K562 (cell line): ENCODE results near the gene HDAC9. TPM values are rescaled to one million over a fixed set of nuclear protein-coding genes. Genes with fewer than 3 reads are reported as not detected.

Source experiments
- ATAC-seq: fragments of 200-7000 bp; cut with Tn5 transposase; 3 replicates; pipeline ENCODE4 v1.9.1; 2020; ENCODE audit warnings: moderate library complexity
- BruUV-seq: library from RNA; stranded (reverse); fragments of 400-500 nt; replicated peaks from 2 replicates; lab custom pipeline; 2021; lab: Mats Ljungman, UMichigan
- CTCF ChIA-PET: fragments of 300-600 bp; formaldehyde crosslinking; extraction: SDS; loops from one replicate; lab custom pipeline; 2021; ENCODE audit warnings: low intra/inter-chr PET ratio; lab: Yijun Ruan, JAX
- POLR2A ChIA-PET: fragments of 300-600, 350-650 bp; sonication (Branson Sonifier 250); formaldehyde crosslinking; extraction: SDS; loops from one replicate; lab custom pipeline; 2021; ENCODE audit warnings: antibody characterized with exemption, inconsistent platforms; lab: Yijun Ruan, JAX
- DNase-seq, 4 experiments: peaks; one replicate each; pipeline versions ENCODE4 v3.0.0 to v3.0.0-alpha.2; 2011 to 2018; ENCODE audit warnings: low spot score in 3 of 4, mixed read lengths in 3 of 4; ENCODE audit errors: extremely low read depth in 1 of 4
- FAIRE-seq: peaks from 2 replicates; lab custom pipeline; 2011; peaks lifted over from hg19 to GRCh38; lab: Jason Lieb, UNC
- H2AFZ ChIP-seq: 2 replicates; pipeline ENCODE4 v1.6.0; 2011; ENCODE audit warnings: low read depth, low read length, control low read depth, inconsistent platforms
- H3K27ac ChIP-seq: fragments of 200-600 bp; 3 replicates; pipeline ENCODE4 v1.8.0; 2011; ENCODE audit warnings: low read depth, mild to moderate bottlenecking, control low read depth, inconsistent platforms, low read length, moderate library complexity, mixed read lengths; ENCODE audit errors: extremely low read depth
- H3K27me3 ChIP-seq, 2 experiments: fragments of 300-600 bp in 1 of 2; 2 replicates in 1 of 2; 3 replicates in 1 of 2; pipeline versions ENCODE4 v1.6.0 to v1.8.0; 2011; ENCODE audit warnings: inconsistent platforms in 2 of 2, low read length in 2 of 2, mild to moderate bottlenecking in 1 of 2, mixed read lengths in 1 of 2, moderate library complexity in 1 of 2; ENCODE audit not compliant: control insufficient read depth in 2 of 2, insufficient read depth in 2 of 2
- H3K36me3 ChIP-seq: fragments of 300-600 bp; 3 replicates; pipeline ENCODE4 v1.8.0; 2011; ENCODE audit warnings: mild to moderate bottlenecking, low read length, inconsistent platforms; ENCODE audit not compliant: control insufficient read depth, insufficient read depth
- H3K4me1 ChIP-seq, 2 experiments: fragments of 200-600 bp in 1 of 2; replicated peaks in 1 of 2; 2 replicates in 1 of 2; 3 replicates in 1 of 2; pipeline versions ENCODE4 v1.5.1 to v1.8.0; 2011; ENCODE audit warnings: inconsistent platforms in 2 of 2, low read length in 2 of 2, mild to moderate bottlenecking in 1 of 2, mixed read lengths in 1 of 2, moderate library complexity in 1 of 2; ENCODE audit not compliant: control insufficient read depth in 2 of 2, insufficient read depth in 2 of 2
- H3K4me2 ChIP-seq: 2 replicates; pipeline ENCODE4 v1.6.1; 2011; ENCODE audit warnings: low read length, control low read depth, inconsistent platforms, mixed read lengths; ENCODE audit not compliant: insufficient read depth
- H3K4me3 ChIP-seq: fragments of 200-600 bp; sonication (generic), shearing (Covaris generic); 2 replicates; pipeline ENCODE4 v1.5.1; 2016; ENCODE audit warnings: control low read depth, inconsistent platforms
- H3K79me2 ChIP-seq: fragments of 200-600 bp; 3 replicates; pipeline ENCODE4 v1.8.0; 2011; ENCODE audit warnings: low read length, inconsistent platforms; ENCODE audit not compliant: control insufficient read depth, insufficient read depth
- H3K9ac ChIP-seq, 2 experiments: 2 replicates each; pipeline versions ENCODE4 v1.6.0 to v1.6.1; 2011; ENCODE audit warnings: low read depth in 2 of 2, low read length in 2 of 2, control low read depth in 1 of 2, inconsistent platforms in 1 of 2, mild to moderate bottlenecking in 1 of 2, mixed read lengths in 1 of 2; ENCODE audit not compliant: insufficient read depth in 1 of 2
- H3K9me1 ChIP-seq: one replicate; pipeline ENCODE4 v1.6.0; 2011; ENCODE audit warnings: inconsistent platforms, mild to moderate bottlenecking, low read length, moderate library complexity; ENCODE audit not compliant: control insufficient read depth, insufficient read depth
- H3K9me3 ChIP-seq: replicated peaks from 2 replicates; pipeline ENCODE4 v1.5.1; 2011; ENCODE audit warnings: low read depth, low read length, inconsistent platforms; ENCODE audit not compliant: control insufficient read depth, insufficient read depth
- H4K20me1 ChIP-seq: replicated peaks from 2 replicates; pipeline ENCODE4 v1.6.1; 2011; ENCODE audit warnings: low read length, inconsistent platforms, mixed read lengths; ENCODE audit not compliant: control insufficient read depth, insufficient read depth
- ETV6 ChIP-seq, 3 experiments: fragments of 150-350 bp in 1 of 3; sonication (generic) in 1 of 3; formaldehyde crosslinking in 1 of 3; IDR thresholded peaks; 2 replicates each; pipeline versions ENCODE4 v1.6.1 to v1.8.0; 2014 to 2022; ENCODE audit warnings: borderline replicate concordance in 2 of 3, low read depth in 2 of 3, antibody characterized with exemption in 1 of 3, low read length in 1 of 3, mild to moderate bottlenecking in 1 of 3, missing genetic modification reagents in 1 of 3
- KAT7 ChIP-seq: sonication (generic); formaldehyde crosslinking; IDR thresholded peaks from 2 replicates; pipeline ENCODE4 v1.8.0; 2022; ENCODE audit warnings: missing genetic modification reagents, mild to moderate bottlenecking, borderline replicate concordance
- KDM4B ChIP-seq, 2 experiments: fragments of 450-650 bp in 1 of 2; sonication (generic) in 1 of 2; IDR thresholded peaks; 2 replicates each; pipeline ENCODE4 v1.6.1; 2016 to 2017; ENCODE audit warnings: borderline replicate concordance in 2 of 2, antibody characterized with exemption in 1 of 2, low read depth in 1 of 2, mild to moderate bottlenecking in 1 of 2
- KLF16 ChIP-seq: IDR thresholded peaks from 2 replicates; pipeline ENCODE4 v1.6.1; 2016; ENCODE audit warnings: antibody characterized with exemption
- MAZ ChIP-seq, 2 experiments: fragments of 450-650 bp in 1 of 2; sonication (generic) in 1 of 2; formaldehyde crosslinking; IDR thresholded peaks in 1 of 2; conservative IDR thresholded peaks in 1 of 2; 2 replicates each; pipeline versions ENCODE4 v1.4.0 to v1.5.0; 2020; ENCODE audit warnings: mild to moderate bottlenecking in 1 of 2, missing genetic modification reagents in 1 of 2
- MCM2 ChIP-seq: fragments of 450-650 bp; IDR thresholded peaks from 2 replicates; pipeline ENCODE4 v1.6.1; 2017; ENCODE audit warnings: low read depth, mild to moderate bottlenecking
- MTA3 ChIP-seq: fragments of 450-650 bp; formaldehyde crosslinking; IDR thresholded peaks from 2 replicates; pipeline ENCODE4 v1.6.1; 2017; ENCODE audit warnings: mild to moderate bottlenecking, borderline replicate concordance
- NFXL1 ChIP-seq: fragments of 450-650 bp; formaldehyde crosslinking; IDR thresholded peaks from 2 replicates; pipeline ENCODE4 v1.4.0; 2021; ENCODE audit warnings: mild to moderate bottlenecking
- NONO ChIP-seq, 2 experiments: fragments of 200-400 bp in 1 of 2; fragments of 450-650 bp in 1 of 2; formaldehyde crosslinking in 1 of 2; IDR thresholded peaks; 2 replicates each; pipeline ENCODE4 v1.6.1; 2017; ENCODE audit warnings: low read depth in 2 of 2, mild to moderate bottlenecking in 2 of 2, moderate library complexity in 2 of 2, low read length in 1 of 2
- NR0B1 ChIP-seq: fragments of 450-650 bp; IDR thresholded peaks from one replicate; pipeline ENCODE4 v1.6.1; 2018; ENCODE audit warnings: mild to moderate bottlenecking, moderate library complexity; ENCODE audit not compliant: partially characterized antibody
- PCBP2 ChIP-seq: fragments of 200-400 bp; formaldehyde crosslinking; IDR thresholded peaks from 2 replicates; pipeline ENCODE4 v1.6.1; 2018; ENCODE audit warnings: low read length, low read depth, mild to moderate bottlenecking, moderate library complexity; ENCODE audit not compliant: poor library complexity, severe bottlenecking
- THRA ChIP-seq: fragments of 450-650 bp; IDR thresholded peaks from 2 replicates; pipeline ENCODE4 v1.6.1; 2017; ENCODE audit warnings: mild to moderate bottlenecking, moderate library complexity
- ZNF12 ChIP-seq: sonication (generic); formaldehyde crosslinking; IDR thresholded peaks from 2 replicates; pipeline ENCODE4 v1.4.0; 2020; ENCODE audit warnings: mild to moderate bottlenecking, missing genetic modification reagents
- ZNF507 ChIP-seq: conservative IDR thresholded peaks from 2 replicates; pipeline ENCODE4 v1.6.1; 2017; ENCODE audit warnings: missing genetic modification characterization, missing compliant biosample characterization
- ZNF699 ChIP-seq: fragments of 250-450 bp; sonication (Bioruptor Pico); IDR thresholded peaks from 2 replicates; pipeline ENCODE4 v1.8.0; 2021; ENCODE audit warnings: mild to moderate bottlenecking, moderate library complexity; ENCODE audit not compliant: insufficient replicate concordance
- WGBS: fragments of 100-300 bp; shearing (Covaris generic); methylation state at CpG from one replicate; pipeline ENCODE4 v1.1.6; 2016; ENCODE audit warnings: low coverage, mixed read lengths; ENCODE audit not compliant: insufficient coverage; ENCODE audit errors: missing lambda C conversion rate; 5-methylcytosine and 5-hydroxymethylcytosine counted together
- in situ Hi-C: fragments of 300-500 bp; cut with MboI; formaldehyde crosslinking; loops from 4 replicates; pipeline ENCODE4 v1.15.0; 2018; ENCODE audit warnings: inconsistent platforms, mixed read lengths
- intact Hi-C: fragments of 100-400 bp; cut with micrococcal nuclease; formaldehyde crosslinking; loops from 2 replicates; pipeline ENCODE4 v1.14.2; 2022
- polyA plus RNA-seq, 8 experiments: library from polyadenylated mRNA; depleted of rRNA in 4 of 8; stranded (reverse) in 5 of 8; unstranded in 3 of 8; fragments of >200 nt; fragmentation: Nextera tagmentation in 2 of 8; fragmentation: Illumina TruSeq in 1 of 8; extraction: Ambion mirVana in 2 of 8; extraction: Trizol in 1 of 8; gene quantifications; 2 replicates each; pipeline versions ENCODE4 v1.2.1 to v1.2.3, GENCODE V29; 2011 to 2014; ENCODE audit warnings: inconsistent platforms in 1 of 8, missing spikeins in 1 of 8
- total RNA-seq, 7 experiments: library from RNA; depleted of rRNA in 6 of 7; stranded (reverse); fragments of >200 nt in 6 of 7; fragmentation: Illumina TruSeq in 2 of 7; extraction: Trizol in 2 of 7; gene quantifications; 2 replicates each; pipeline versions ENCODE4 v1.2.1 to v1.2.3, GENCODE V29; 2011 to 2021; ENCODE audit warnings: low replicate concordance in 1 of 7

The HDAC9 gene
- total and polyA plus RNA-seq, 9 of the 15 experiments (the other 6 are each of a cell fraction or from before 2014, with no cell fraction given), result 0.08 to 0.91 (median 0.33) TPM

- TF ChIP-seq MTA3 (no peak), NR0B1 (no peak), ZNF507 (tag) (no peak), KAT7 (CRISPR knock-in tag) (no peak), NONO (IDR thresholded peaks at IDR 0.05; ENCODE audit: low read depth in 2 of 2, low read length in 1 of 2) (no peak)
Measured at GRCh38 chr7:18532813-18533212, 37.3 kb downstream of the HDAC9 start (continued).

- no TSS peak for BruUV-seq
- Histone ChIP-seq H3K27ac (no peak overlapping the region), H3K9me1 (no peaks in the 10 kb centered on the region), H3K9ac (no peak overlapping the region), H3K36me3 (no peaks in the 10 kb centered on the region), H4K20me1 (no peaks in the 10 kb centered on the region), H3K27me3 (no peaks in the 10 kb centered on the region), H3K4me1 (no peaks in the 10 kb centered on the region), H3K4me3 (no peak overlapping the region), H3K79me2 (no peaks in the 10 kb centered on the region), H2AFZ (no peak overlapping the region), H3K9me3 (no peaks in the 10 kb centered on the region; the same call in 1 of the 2 replicates), H3K4me2 (no peak overlapping the region)
- WGBS, result 0% methylated on average over 5 of the region's 5 CpGs
- ATAC-seq (no peak), FAIRE-seq (no peak), DNase-seq (no peak)
- intact Hi-C loops, result no loop called here
- ChIA-PET CTCF (no interaction called here), POLR2A (interaction anchor here (0.6 kb wide), 1 partner anchor 1884 kb away, joined by 3 read pairs; no protein-coding TSS in a partner anchor)
- in situ Hi-C loops, result no loop called here
- TF ChIP-seq KDM4B (IDR thresholded peaks at IDR 0.05; ENCODE audit: borderline replicate concordance in 2 of 2, low read depth in 1 of 2) (no peak), MCM2 (no peak), ZNF699 (no peak), THRA (no peak), ETV6 (IDR thresholded peaks at IDR 0.05; ENCODE audit: borderline replicate concordance in 1 of 2, low read depth in 2 of 2, low read length in 1 of 2) (no peak), ETV6 (CRISPR knock-in tag; IDR thresholded peaks at IDR 0.05; ENCODE audit: borderline replicate concordance) (no peak), NFXL1 (CRISPR knock-in tag) (no peak), MAZ (CRISPR knock-in tag; conservative IDR thresholded peaks at IDR 0.05 in 1 of 2, IDR thresholded peaks at IDR 0.05 in 1 of 2) (no peak), KLF16 (no peak), PCBP2 (no peak), ZNF12 (no peak)
Measured at GRCh38 chr7:18534481-18534880, 38.9 kb downstream of the HDAC9 start.
